Neuronal stem cell (in vitro differentiated cells): ENCODE results near the gene MYL6B.

ENCODE experiments used
- DNase-seq: peaks from one replicate; pipeline ENCODE4 v3.0.0-alpha.2; 2013; ENCODE audit warnings: low spot score
- H2AFZ ChIP-seq: one replicate; pipeline ENCODE4 v1.6.1; 2013; ENCODE audit warnings: mild to moderate bottlenecking, low read length, inconsistent platforms
- H2AK5ac ChIP-seq: 2 replicates; pipeline ENCODE4 v1.6.1; 2013; ENCODE audit warnings: low read depth, mild to moderate bottlenecking, inconsistent platforms, low read length, moderate library complexity, mixed read lengths
- H2BK120ac ChIP-seq: 2 replicates; pipeline ENCODE4 v1.6.1; 2013; ENCODE audit warnings: low read depth, mild to moderate bottlenecking, inconsistent platforms, low read length, moderate library complexity, mixed read lengths
- H2BK12ac ChIP-seq: one replicate; pipeline ENCODE4 v1.6.1; 2013; ENCODE audit warnings: low read length, inconsistent platforms
- H2BK15ac ChIP-seq: 2 replicates; pipeline ENCODE4 v1.6.1; 2013; ENCODE audit warnings: mild to moderate bottlenecking, low read length, inconsistent platforms, mixed read lengths
- H2BK5ac ChIP-seq: one replicate; pipeline ENCODE4 v1.6.1; 2013; ENCODE audit warnings: inconsistent platforms, mild to moderate bottlenecking, low read length, moderate library complexity
- H3K14ac ChIP-seq: one replicate; pipeline ENCODE4 v1.6.1; 2013; ENCODE audit warnings: low read length, inconsistent platforms
- H3K18ac ChIP-seq: 2 replicates; pipeline ENCODE4 v1.6.1; 2013; ENCODE audit warnings: low read length, inconsistent platforms
- H3K23ac ChIP-seq: 2 replicates; pipeline ENCODE4 v1.6.1; 2013; ENCODE audit warnings: low read depth, mild to moderate bottlenecking, mixed read lengths, low read length, inconsistent platforms; ENCODE audit not compliant: poor library complexity
- H3K27ac ChIP-seq: replicated peaks from 3 replicates; pipeline ENCODE4 v1.5.1; 2013; ENCODE audit warnings: low read length, inconsistent platforms
- H3K27me3 ChIP-seq, 3 experiments: 2 replicates each; pipeline ENCODE4 v1.6.1; 2013; ENCODE audit warnings: low read length in 3 of 3, mild to moderate bottlenecking in 2 of 3, inconsistent platforms in 1 of 3, low read depth in 1 of 3, mixed read lengths in 1 of 3, moderate library complexity in 1 of 3; ENCODE audit not compliant: control insufficient read depth in 3 of 3, insufficient read depth in 3 of 3
- H3K36me3 ChIP-seq, 2 donors: replicated peaks in 1 of 2; 2 replicates each; pipeline ENCODE4 v1.6.1; 2013; ENCODE audit warnings: low read length in 2 of 2; ENCODE audit not compliant: control insufficient read depth in 2 of 2, insufficient read depth in 2 of 2
- H3K4ac ChIP-seq: 2 replicates; pipeline ENCODE4 v1.6.1; 2013; ENCODE audit warnings: inconsistent platforms, mild to moderate bottlenecking, low read length, moderate library complexity
- H3K4me1 ChIP-seq, 2 donors: 1 replicate in 1 of 2; 2 replicates in 1 of 2; pipeline ENCODE4 v1.6.1; 2013; ENCODE audit warnings: low read length in 2 of 2, low read depth in 1 of 2; ENCODE audit not compliant: control insufficient read depth in 2 of 2, insufficient read depth in 1 of 2
- H3K4me2 ChIP-seq: one replicate; pipeline ENCODE4 v1.6.1; 2013; ENCODE audit warnings: mild to moderate bottlenecking, low read length, inconsistent platforms; ENCODE audit not compliant: insufficient read depth, poor library complexity, severe bottlenecking
- H3K4me3 ChIP-seq, 2 donors: 2 replicates each; pipeline ENCODE4 v1.5.1; 2013; ENCODE audit warnings: low read length in 2 of 2, mild to moderate bottlenecking in 2 of 2, inconsistent platforms in 1 of 2, moderate library complexity in 1 of 2
- H3K79me1 ChIP-seq: one replicate; pipeline ENCODE4 v1.6.1; 2013; ENCODE audit warnings: low read depth, mild to moderate bottlenecking, inconsistent platforms, low read length, moderate library complexity
- H3K9ac ChIP-seq: one replicate; pipeline ENCODE4 v1.6.1; 2013; ENCODE audit warnings: mild to moderate bottlenecking, low read depth, low read length, inconsistent platforms; ENCODE audit not compliant: poor library complexity
- H3K9me3 ChIP-seq, 2 donors: replicated peaks in 1 of 2; 2 replicates each; pipeline versions ENCODE3 to v1.6.1; 2013; ENCODE audit warnings: low read length in 2 of 2, mild to moderate bottlenecking in 2 of 2, inconsistent platforms in 1 of 2, low read depth in 1 of 2, mixed read lengths in 1 of 2, moderate library complexity in 1 of 2; ENCODE audit not compliant: control insufficient read depth in 2 of 2, insufficient read depth in 1 of 2
- H4K8ac ChIP-seq: one replicate; pipeline ENCODE4 v1.6.1; 2013; ENCODE audit warnings: low read depth, mild to moderate bottlenecking, inconsistent platforms, low read length, moderate library complexity
- H4K91ac ChIP-seq: one replicate; pipeline ENCODE4 v1.6.1; 2013; ENCODE audit warnings: low read length, low read depth, mild to moderate bottlenecking, inconsistent platforms; ENCODE audit not compliant: poor library complexity
- WGBS, 2 donors: extraction: QIAGEN DNeasy Blood & Tissue Kit; methylation state at CpG; one replicate each; pipeline ENCODE4 v1.1.7; 2013; ENCODE audit warnings: missing lambda C conversion rate in 2 of 2, mixed read lengths in 1 of 2; ENCODE audit not compliant: insufficient read length in 2 of 2, insufficient replicate concordance in 1 of 2; ENCODE audit errors: extremely low coverage in 2 of 2; 5-methylcytosine and 5-hydroxymethylcytosine counted together

The MYL6B gene

GRCh38 chr12:56134897-56135296 is 17.5 kb upstream of the MYL6B start:
- peaks cover 59 to 95% of the 10 kb centered on the region in 2 donors for H3K36me3 ChIP-seq

GRCh38 chr12:56137853-56138571 is 14.4 kb upstream of the MYL6B start:
- Histone ChIP-seq H2AFZ (no peak overlapping the region), H3K4me3 (no peak overlapping the region), H3K27ac (no peak overlapping the region), H3K18ac (no peak overlapping the region), H3K27me3 (no peaks in the 10 kb centered on the region), H3K14ac (no peak overlapping the region), H2BK5ac (no peak overlapping the region), H2BK12ac (no peak overlapping the region), H3K36me3 (peaks cover 56 to 94% of the 10 kb centered on the region in 2 donors), H4K8ac (no peak overlapping the region), H3K23ac (peak overlapping the region; percentile 1), H3K4me1 (no peaks in the 10 kb centered on the region), H3K79me1 (no peaks in the 10 kb centered on the region), H3K4ac (no peak overlapping the region), H2BK15ac (no peak overlapping the region), H4K91ac (no peak overlapping the region), H2BK120ac (no peak overlapping the region), H3K9ac (peak overlapping the region; percentile 15), H3K4me2 (no peak overlapping the region), H2AK5ac (no peak overlapping the region), H3K9me3 (peaks cover 0 to 4% of the 10 kb centered on the region in 2 donors)
- no peak for DNase-seq
- WGBS, 2 donors = no CpG with 5 or more reads among the region's 14 CpGs

More at GRCh38 chr12:56134897-56135296, 17.5 kb upstream of the MYL6B start:
- H3K14ac ChIP-seq = no peak overlapping the region
- WGBS, 2 donors = no CpG with 5 or more reads among the region's 6 CpGs
- H3K23ac ChIP-seq = no peak overlapping the region
- H3K4me2 ChIP-seq = no peak overlapping the region
- no peak overlapping the region for H2BK120ac ChIP-seq
- no peak for DNase-seq
- no peak overlapping the region for H3K18ac ChIP-seq
- no peak overlapping the region for H3K4me3 ChIP-seq
- no peak overlapping the region for H2BK12ac ChIP-seq
- H2BK5ac ChIP-seq = no peak overlapping the region
- H3K27me3 ChIP-seq = no peaks in the 10 kb centered on the region
- H3K27ac ChIP-seq = no peak overlapping the region
- no peak overlapping the region for H2BK15ac ChIP-seq
- no peak overlapping the region for H2AFZ ChIP-seq
- no peak overlapping the region for H4K91ac ChIP-seq
- no peak overlapping the region for H3K9ac ChIP-seq
- H4K8ac ChIP-seq = no peak overlapping the region
- H3K79me1 ChIP-seq = no peaks in the 10 kb centered on the region
- peaks cover 0 to 2% of the 10 kb centered on the region in 2 donors for H3K4me1 ChIP-seq
- peaks cover 0 to 4% of the 10 kb centered on the region in 2 donors for H3K9me3 ChIP-seq
- no peak overlapping the region for H3K4ac ChIP-seq
- H2AK5ac ChIP-seq = no peak overlapping the region

- peaks cover 0 to 4% of the 10 kb centered on the region in 2 donors for H3K9me3 ChIP-seq
- H2BK12ac ChIP-seq = no peak overlapping the region
- H3K9ac ChIP-seq = no peak overlapping the region
- H2AFZ ChIP-seq = no peak overlapping the region
- no peaks in the 10 kb centered on the region for H3K27me3 ChIP-seq
- H4K8ac ChIP-seq = no peak overlapping the region
- H3K79me1 ChIP-seq = no peaks in the 10 kb centered on the region
- no peak overlapping the region for H3K14ac ChIP-seq
- H3K4ac ChIP-seq = no peak overlapping the region
- no peak overlapping the region for H3K23ac ChIP-seq
- H3K4me1 ChIP-seq = no peaks in the 10 kb centered on the region
- no peak overlapping the region for H3K27ac ChIP-seq
- WGBS, 2 donors = no CpG with 5 or more reads among the region's 19 CpGs
- no peak overlapping the region for H2BK15ac ChIP-seq
- H3K18ac ChIP-seq = no peak overlapping the region
- no peak overlapping the region for H2BK120ac ChIP-seq
- H2BK5ac ChIP-seq = no peak overlapping the region
- H3K4me3 ChIP-seq = no peak overlapping the region
- H3K4me2 ChIP-seq = no peak overlapping the region
- DNase-seq = no peak
- H4K91ac ChIP-seq = no peak overlapping the region
- peaks cover 53 to 80% of the 10 kb centered on the region in 2 donors for H3K36me3 ChIP-seq
- H2AK5ac ChIP-seq = no peak overlapping the region
Observed at GRCh38 chr12:56141946-56142784, 10.2 kb upstream of the MYL6B start.

- no peak overlapping the region for H2BK120ac ChIP-seq
- no peak overlapping the region for H4K91ac ChIP-seq
- no peak overlapping the region for H3K4ac ChIP-seq
- H3K14ac ChIP-seq = no peak overlapping the region
- H3K9me3 ChIP-seq = peaks cover 0 to 4% of the 10 kb centered on the region in 2 donors
- H3K27ac ChIP-seq = no peak overlapping the region
- no peak overlapping the region for H2BK12ac ChIP-seq
- H3K9ac ChIP-seq = no peak overlapping the region
- no peak overlapping the region for H2BK15ac ChIP-seq
- peaks cover 42 to 70% of the 10 kb centered on the region in 2 donors for H3K36me3 ChIP-seq
- no peak overlapping the region for H3K4me2 ChIP-seq
- DNase-seq = no peak
- H3K23ac ChIP-seq = no peak overlapping the region
- H4K8ac ChIP-seq = no peak overlapping the region
- H3K18ac ChIP-seq = no peak overlapping the region
- no peaks in the 10 kb centered on the region for H3K4me1 ChIP-seq
- no peak overlapping the region for H2BK5ac ChIP-seq
- no CpG with 5 or more reads among the region's 4 CpGs for WGBS, 2 donors
- no peak overlapping the region for H2AK5ac ChIP-seq
- H2AFZ ChIP-seq = no peak overlapping the region
- no peaks in the 10 kb centered on the region for H3K79me1 ChIP-seq
- no peak overlapping the region for H3K4me3 ChIP-seq
- no peaks in the 10 kb centered on the region for H3K27me3 ChIP-seq
Observed at GRCh38 chr12:56143217-56143616, 9.2 kb upstream of the MYL6B start.
